ENCODE data around the gene MAS1L. TPM values are rescaled to one million over a fixed set of nuclear protein-coding genes. Genes with fewer than 3 reads are reported as not detected.

The MAS1L gene
- total RNA-seq, 1 donor, result not detected

- no peak for DNase-seq (ENCODE audit: low read depth)
- no peak for TF ChIP-seq CTCF (IDR thresholded peaks at IDR 0.05; ENCODE audit: insufficient read depth, low read depth, low read length)
- no peak overlapping the region for H3K4me3 ChIP-seq (ENCODE audit: low read depth, low read length)
Observed at GRCh38 chr6:29489286-29489685, 1.5 kb upstream of the MAS1L start.

GRCh38 chr6:29488874-29489273 is 1.1 kb upstream of the MAS1L start:
- no peak for DNase-seq (ENCODE audit: low read depth)
- no peak overlapping the region for H3K4me3 ChIP-seq (ENCODE audit: low read depth, low read length)
- TF ChIP-seq CTCF (IDR thresholded peaks at IDR 0.05; ENCODE audit: insufficient read depth, low read depth, low read length), result no peak

GRCh38 chr6:29487131-29487530 is 625 bp downstream of the MAS1L start:
- TF ChIP-seq CTCF (IDR thresholded peaks at IDR 0.05; ENCODE audit: insufficient read depth, low read depth, low read length), result no peak
- no peak overlapping the region for H3K4me3 ChIP-seq (ENCODE audit: low read depth, low read length)
- no peak for DNase-seq (ENCODE audit: low read depth)

- TF ChIP-seq CTCF (IDR thresholded peaks at IDR 0.05; ENCODE audit: insufficient read depth, low read depth, low read length), result no peak
- no peak for DNase-seq (ENCODE audit: low read depth)
- no peak overlapping the region for H3K4me3 ChIP-seq (ENCODE audit: low read depth, low read length)
Observed at GRCh38 chr6:29486577-29486976, 1.2 kb downstream of the MAS1L start.

GRCh38 chr6:29483735-29484134 is 4.0 kb downstream of the MAS1L start:
- H3K4me3 ChIP-seq (ENCODE audit: low read depth, low read length), result no peak overlapping the region
- TF ChIP-seq CTCF (IDR thresholded peaks at IDR 0.05; ENCODE audit: insufficient read depth, low read depth, low read length), result no peak
- DNase-seq (ENCODE audit: low read depth), result no peak

- no peak for TF ChIP-seq CTCF (IDR thresholded peaks at IDR 0.05; ENCODE audit: insufficient read depth, low read depth, low read length)
- no peak for DNase-seq (ENCODE audit: low read depth)
- H3K4me3 ChIP-seq (ENCODE audit: low read depth, low read length), result no peak overlapping the region
Observed at GRCh38 chr6:29483186-29483585, 4.6 kb downstream of the MAS1L start.

GRCh38 chr6:29479560-29479959 is 8.2 kb downstream of the MAS1L start:
- H3K4me3 ChIP-seq (ENCODE audit: low read depth, low read length), result no peak overlapping the region
- DNase-seq (ENCODE audit: low read depth), result no peak
- no peak for TF ChIP-seq CTCF (IDR thresholded peaks at IDR 0.05; ENCODE audit: insufficient read depth, low read depth, low read length)
